Transverse colon (tissue), 4 donors: Measurements from ENCODE around the gene PRKG1. TPM values are rescaled to one million over a fixed set of nuclear protein-coding genes. Genes with fewer than 3 reads are reported as not detected.

Source experiments
- DNase-seq: peaks from one replicate; pipeline ENCODE4 v3.0.0-alpha.2; 2019
- H3K27ac ChIP-seq, 4 donors: fragments of 200-600 bp; sonication (generic); 2 replicates each; pipeline ENCODE4 v1.5.1; 2016 to 2018; ENCODE audit warnings: inconsistent platforms in 4 of 4
- H3K27me3 ChIP-seq: fragments of 200-600 bp; sonication (generic); 2 replicates; pipeline ENCODE4 v1.5.1; 2017; ENCODE audit warnings: inconsistent platforms
- H3K36me3 ChIP-seq, 4 donors: fragments of 200-600 bp; sonication (generic); 2 replicates each; pipeline ENCODE4 v1.5.1; 2017 to 2019; ENCODE audit warnings: inconsistent platforms in 4 of 4
- H3K4me1 ChIP-seq, 4 donors: fragments of 200-600 bp; sonication (generic); 2 replicates each; pipeline ENCODE4 v1.5.1; 2017 to 2020; ENCODE audit warnings: inconsistent platforms in 4 of 4
- H3K4me3 ChIP-seq, 4 donors: fragments of 200-600 bp; sonication (generic); 1 replicate in 1 of 4; 2 replicates in 3 of 4; pipeline versions ENCODE4 v1.5.1 to v1.6.1; 2017 to 2019; ENCODE audit warnings: inconsistent platforms in 4 of 4
- H3K9me3 ChIP-seq, 2 donors: fragments of 200-600 bp; sonication (generic); 2 replicates each; pipeline ENCODE4 v1.5.1; 2017 to 2019; ENCODE audit warnings: inconsistent platforms in 2 of 2
- EP300 ChIP-seq: sonication (generic); formaldehyde crosslinking; IDR thresholded peaks from one replicate; pipeline ENCODE4 v1.6.1; 2017; ENCODE audit warnings: antibody characterized with exemption, low read depth
- POLR2A ChIP-seq: fragments of 450-650 bp; IDR thresholded peaks from one replicate; pipeline ENCODE4 v1.6.1; 2016; ENCODE audit warnings: antibody characterized with exemption, mild to moderate bottlenecking, moderate library complexity
- POLR2AphosphoS5 ChIP-seq, 3 donors: sonication (generic); formaldehyde crosslinking; IDR thresholded peaks; one replicate each; pipeline ENCODE4 v1.6.1; 2016; ENCODE audit warnings: antibody characterized with exemption in 3 of 3
- WGBS, 2 donors: methylation state at CpG; one replicate each; pipeline ENCODE4 v1.1.5; 2018; ENCODE audit warnings: low coverage in 1 of 2; 5-methylcytosine and 5-hydroxymethylcytosine counted together
- in situ Hi-C, 4 donors: fragments of 200-750 bp; cut with MboI; loops; one replicate each; pipeline versions ENCODE4 v1.15.0 to v1.15.1; 2017; ENCODE audit warnings: low sequenced_read_pairs in 3 of 4, low pct_ligation_motif_present in 1 of 4, low pct_unique_long_range_greater_than_20kb in 1 of 4
- intact Hi-C: fragments of 100-400 bp; cut with DNase I; formaldehyde crosslinking; loops from one replicate; pipeline ENCODE4 v1.15.1; 2023; ENCODE audit warnings: low total_unique reads
- total RNA-seq, 4 donors: library from RNA; depleted of rRNA; stranded (reverse); fragments of >200 nt; gene quantifications; one replicate each; pipeline ENCODE4 v1.1.0, GENCODE V29; 2016
- TF ChIP-seq, protein P1 (sequence below), 5 experiments: fragments of 200-600 bp in 3 of 5; fragments of 450-650 bp in 2 of 5; sonication (generic) in 3 of 5; IDR thresholded peaks; 1 replicate in 2 of 5; 2 replicates in 3 of 5; pipeline ENCODE4 v1.5.1; 2016 to 2017; ENCODE audit warnings: antibody characterized with exemption in 5 of 5, inconsistent platforms in 3 of 5, mild to moderate bottlenecking in 2 of 5, moderate library complexity in 1 of 5

PRKG1 gene
- total RNA-seq, 4 donors from 2014 or later, result 17.6 to 30.6 (median 26.9) TPM

DNA sequence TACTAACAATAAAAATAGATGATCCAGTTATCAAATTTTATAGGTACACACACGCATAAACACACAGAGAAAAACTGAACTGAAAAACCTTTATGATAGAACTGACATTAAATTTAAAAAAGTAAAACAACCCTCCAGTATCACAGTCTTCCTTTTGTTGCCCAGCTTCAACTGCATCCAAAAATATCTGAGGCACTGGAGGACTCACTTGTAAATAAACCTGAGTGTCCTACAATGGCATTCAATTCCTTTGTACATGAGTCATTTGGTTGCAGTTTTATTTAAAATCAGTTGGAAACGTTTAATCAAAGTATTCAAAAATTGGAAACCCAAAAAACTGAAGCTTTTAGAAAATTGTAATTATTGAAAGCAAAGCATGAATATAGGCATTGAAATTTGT lies 890.3 kb downstream of the PRKG1 start:
- H3K4me3 ChIP-seq, result no peak overlapping the region
- no peak overlapping the region for H3K27ac ChIP-seq
- no peaks in the 10 kb centered on the region for H3K36me3 ChIP-seq
- no peak for DNase-seq
- no peaks in the 10 kb centered on the region for H3K27me3 ChIP-seq
- in situ Hi-C loops, result loop anchor here (25.0 kb wide), 3 partner anchors 527 to 952 kb away; partner anchors contain the start of gene PRKG1 (in 3 of the 4)
- TF ChIP-seq, protein P1, sequence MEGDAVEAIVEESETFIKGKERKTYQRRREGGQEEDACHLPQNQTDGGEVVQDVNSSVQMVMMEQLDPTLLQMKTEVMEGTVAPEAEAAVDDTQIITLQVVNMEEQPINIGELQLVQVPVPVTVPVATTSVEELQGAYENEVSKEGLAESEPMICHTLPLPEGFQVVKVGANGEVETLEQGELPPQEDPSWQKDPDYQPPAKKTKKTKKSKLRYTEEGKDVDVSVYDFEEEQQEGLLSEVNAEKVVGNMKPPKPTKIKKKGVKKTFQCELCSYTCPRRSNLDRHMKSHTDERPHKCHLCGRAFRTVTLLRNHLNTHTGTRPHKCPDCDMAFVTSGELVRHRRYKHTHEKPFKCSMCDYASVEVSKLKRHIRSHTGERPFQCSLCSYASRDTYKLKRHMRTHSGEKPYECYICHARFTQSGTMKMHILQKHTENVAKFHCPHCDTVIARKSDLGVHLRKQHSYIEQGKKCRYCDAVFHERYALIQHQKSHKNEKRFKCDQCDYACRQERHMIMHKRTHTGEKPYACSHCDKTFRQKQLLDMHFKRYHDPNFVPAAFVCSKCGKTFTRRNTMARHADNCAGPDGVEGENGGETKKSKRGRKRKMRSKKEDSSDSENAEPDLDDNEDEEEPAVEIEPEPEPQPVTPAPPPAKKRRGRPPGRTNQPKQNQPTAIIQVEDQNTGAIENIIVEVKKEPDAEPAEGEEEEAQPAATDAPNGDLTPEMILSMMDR (IDR thresholded peaks at IDR 0.05), result no peak
- TF ChIP-seq EP300 (no peak), POLR2A (no peak), POLR2AphosphoS5 (IDR thresholded peaks at IDR 0.05) (no peak)
- H3K4me1 ChIP-seq, result peaks cover 0 to 14% (median 0%) of the 10 kb centered on the region in 4 donors
- WGBS, 2 donors, result 38 to 52% methylated on average over 2 of the region's 2 CpGs
- intact Hi-C loops, result no loop called here
- no peaks in the 10 kb centered on the region for H3K9me3 ChIP-seq

DNA sequence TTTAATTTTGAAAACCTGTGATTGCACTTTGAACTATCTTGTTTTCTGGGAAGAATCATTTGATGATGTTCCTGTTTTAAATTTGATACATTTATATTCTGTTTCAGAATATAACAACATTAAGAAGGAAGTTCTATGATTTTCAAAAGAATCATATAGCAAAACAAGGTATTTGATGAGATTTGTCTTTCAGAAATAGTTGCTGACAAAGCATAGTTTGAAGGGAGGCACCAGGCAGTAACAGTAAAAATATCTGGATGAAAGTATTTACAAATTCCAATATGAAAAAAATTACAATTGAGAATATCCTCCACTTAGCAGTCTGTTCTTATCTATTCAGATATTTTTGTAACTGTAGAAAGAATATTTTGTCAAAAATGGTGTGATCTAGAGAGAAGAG lies 891.2 kb downstream of the PRKG1 start:
- Histone ChIP-seq H3K27ac (no peak overlapping the region), H3K36me3 (no peaks in the 10 kb centered on the region), H3K4me1 (peaks cover 0 to 11% (median 0%) of the 10 kb centered on the region in 4 donors), H3K4me3 (no peak overlapping the region), H3K9me3 (no peaks in the 10 kb centered on the region), H3K27me3 (no peaks in the 10 kb centered on the region)
- TF ChIP-seq EP300, result no peak
- TF ChIP-seq, protein P1 (IDR thresholded peaks at IDR 0.05), result no peak
- no peak for TF ChIP-seq POLR2A
- TF ChIP-seq POLR2AphosphoS5 (IDR thresholded peaks at IDR 0.05), result no peak
- intact Hi-C loops (no loop called here), in situ Hi-C loops (loop anchor here (25.0 kb wide), 3 partner anchors 528 to 953 kb away; partner anchors contain the start of gene PRKG1 (in 3 of the 4))
- DNase-seq, result no peak

DNA sequence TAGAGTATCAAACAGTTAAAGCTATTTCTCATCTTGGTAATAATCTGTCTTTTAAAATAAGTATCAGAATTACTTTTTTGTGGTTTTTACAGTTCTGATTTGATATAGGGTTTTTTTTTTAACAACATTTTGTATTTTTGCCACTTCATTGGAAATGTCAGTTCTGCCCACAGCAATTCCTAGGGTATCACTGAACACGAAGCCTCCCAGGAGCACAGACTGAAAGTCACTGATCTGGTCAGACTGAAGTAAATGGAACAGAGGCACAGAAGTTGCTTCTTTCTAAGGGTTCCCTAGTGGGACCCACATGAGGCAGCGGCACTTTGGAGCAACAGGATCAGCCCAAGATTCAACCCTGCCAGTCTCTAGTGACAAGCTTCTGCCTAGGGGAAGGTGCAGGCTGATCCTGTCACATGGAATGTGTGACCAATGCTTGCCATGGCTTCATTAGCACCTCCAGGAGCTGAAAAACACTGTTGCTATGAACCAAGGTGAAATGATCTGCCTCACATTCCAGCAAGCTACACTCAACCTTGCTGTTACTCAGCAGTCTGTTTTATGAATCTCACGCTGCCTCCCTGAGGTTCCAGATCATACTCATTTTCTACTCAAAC lies 898.6 kb downstream of the PRKG1 start:
- WGBS, 2 donors, result 84 to 85% methylated on average over 2 to 3 of the region's 3 CpGs
- Histone ChIP-seq H3K4me1 (no peaks in the 10 kb centered on the region), H3K27me3 (no peaks in the 10 kb centered on the region), H3K4me3 (no peak overlapping the region), H3K9me3 (no peaks in the 10 kb centered on the region), H3K36me3 (no peaks in the 10 kb centered on the region), H3K27ac (no peak overlapping the region)
- intact Hi-C loops, result no loop called here
- in situ Hi-C loops, result loop anchor here (25.0 kb wide), 3 partner anchors 536 to 961 kb away; partner anchors contain the start of gene PRKG1 (in 3 of the 4)
- no peak for DNase-seq
- no peak for TF ChIP-seq POLR2AphosphoS5 (IDR thresholded peaks at IDR 0.05)
- no peak for TF ChIP-seq POLR2A
- TF ChIP-seq EP300, result no peak
- TF ChIP-seq, protein P1 (IDR thresholded peaks at IDR 0.05), result no peak

DNA sequence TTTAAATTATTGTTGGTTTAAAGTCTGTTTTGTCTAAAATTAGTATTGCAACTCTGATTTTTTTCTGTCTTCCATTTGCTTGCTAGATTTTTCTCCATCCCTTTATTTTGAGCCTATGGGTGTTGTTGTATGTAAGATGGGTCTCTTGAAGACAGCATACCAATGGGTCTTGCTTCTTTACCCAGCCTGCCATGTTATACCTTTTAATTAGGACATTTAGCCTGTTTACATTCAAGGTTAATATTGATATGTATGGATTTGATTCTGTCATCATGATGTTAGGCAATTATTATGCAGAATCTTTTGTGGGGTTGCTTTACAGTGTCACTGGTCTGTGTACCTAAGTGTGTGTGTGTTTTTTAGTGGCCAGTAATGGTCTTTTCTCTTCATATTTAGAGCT lies 906.5 kb downstream of the PRKG1 start:
- H3K27me3 ChIP-seq, result no peaks in the 10 kb centered on the region
- intact Hi-C loops, result no loop called here
- in situ Hi-C loops, result no loop called here
- DNase-seq, result no peak
- H3K9me3 ChIP-seq, result no peaks in the 10 kb centered on the region
- H3K27ac ChIP-seq, result no peak overlapping the region
- H3K36me3 ChIP-seq, result no peaks in the 10 kb centered on the region
- TF ChIP-seq EP300 (no peak), POLR2A (no peak), POLR2AphosphoS5 (IDR thresholded peaks at IDR 0.05) (no peak)
- TF ChIP-seq, protein P1 (IDR thresholded peaks at IDR 0.05), result no peak
- H3K4me3 ChIP-seq, result no peak overlapping the region
- H3K4me1 ChIP-seq, result no peaks in the 10 kb centered on the region
